ENCODE measurements around the gene PHRF1.
A peak's percentile ranks its signal among the peaks of the same experiment; 100 is the strongest.

The PHRF1 gene

DNA sequence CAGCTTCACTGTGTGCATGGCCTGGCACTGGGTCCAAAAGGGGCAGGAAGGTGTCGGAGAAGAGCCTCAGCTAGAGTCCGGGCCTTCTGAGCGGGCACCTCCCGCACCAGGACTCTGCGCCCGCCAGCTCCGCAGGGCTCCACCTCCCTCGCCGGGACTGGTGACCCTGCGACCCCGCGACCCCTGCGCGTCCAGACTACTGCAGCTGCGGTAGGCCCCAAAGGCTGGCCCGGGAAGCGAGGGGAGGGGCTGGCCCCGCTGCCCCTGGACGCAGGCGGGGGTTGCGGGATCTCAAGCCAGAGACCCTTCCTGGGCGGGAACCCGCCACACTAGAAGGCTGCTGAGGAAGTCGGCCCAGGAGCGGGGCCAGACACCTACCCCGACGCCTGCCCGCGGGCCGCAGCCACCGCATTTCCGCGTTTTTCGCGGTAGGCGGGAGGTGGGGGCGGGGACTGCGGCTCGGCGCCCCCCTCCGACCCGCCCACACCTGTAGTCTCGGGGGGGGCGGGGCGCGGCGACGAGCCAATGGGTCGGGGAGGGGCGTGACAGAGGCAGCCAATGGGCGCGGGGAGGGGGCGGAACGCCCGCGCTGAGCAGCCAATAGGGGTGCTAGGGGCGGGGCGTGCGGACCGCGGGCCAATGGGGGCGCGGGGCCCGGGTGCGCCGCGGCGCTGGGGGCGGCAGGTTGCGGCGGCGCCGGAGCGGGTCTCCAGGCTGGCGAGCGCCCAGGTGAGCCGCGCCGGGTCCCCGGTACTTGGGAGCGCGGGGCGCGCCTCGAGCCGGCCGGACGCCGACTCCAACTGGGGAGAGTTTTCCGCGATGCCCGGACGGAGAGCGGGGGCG lies 15.7 kb upstream of the PHRF1 start, which contains the start of the genes LMNTD2 and RASSF7:
LMNTD2 (minus strand) TSS at position 434 of the 843 bp plus-strand sequence; CDS start at position 412, 22 bp downstream.
RASSF7 (plus strand) TSS at position 666 of the 843 bp plus-strand sequence. CDS start 799 bp downstream, outside the sequence.
- H3K9me2 ChIP-seq (replicated peaks; ENCODE audit: insufficient read depth, low read length) = no peaks in the 10 kb centered on the region
- DNase-seq = peak; percentile 94
- H2AFZ ChIP-seq (ENCODE audit: low read length) = peak within 1 kb of the TSS; percentile 71
- H3K27me3 ChIP-seq (replicated peaks; ENCODE audit: insufficient read depth, low read length) = peaks cover 24% of the 10 kb centered on the region
- H3K27ac ChIP-seq (ENCODE audit: low read length) = peak within 1 kb of the TSS; percentile 15; the same call in 1 of the 2 replicates
- TF ChIP-seq EZH2phosphoT487 (IDR thresholded peaks at IDR 0.05; ENCODE audit: low read length) (no peak), EZH2 (optimal IDR thresholded peaks at IDR 0.05; ENCODE audit: low read depth, low read length) (no peak)
- TF ChIP-seq, protein P1, sequence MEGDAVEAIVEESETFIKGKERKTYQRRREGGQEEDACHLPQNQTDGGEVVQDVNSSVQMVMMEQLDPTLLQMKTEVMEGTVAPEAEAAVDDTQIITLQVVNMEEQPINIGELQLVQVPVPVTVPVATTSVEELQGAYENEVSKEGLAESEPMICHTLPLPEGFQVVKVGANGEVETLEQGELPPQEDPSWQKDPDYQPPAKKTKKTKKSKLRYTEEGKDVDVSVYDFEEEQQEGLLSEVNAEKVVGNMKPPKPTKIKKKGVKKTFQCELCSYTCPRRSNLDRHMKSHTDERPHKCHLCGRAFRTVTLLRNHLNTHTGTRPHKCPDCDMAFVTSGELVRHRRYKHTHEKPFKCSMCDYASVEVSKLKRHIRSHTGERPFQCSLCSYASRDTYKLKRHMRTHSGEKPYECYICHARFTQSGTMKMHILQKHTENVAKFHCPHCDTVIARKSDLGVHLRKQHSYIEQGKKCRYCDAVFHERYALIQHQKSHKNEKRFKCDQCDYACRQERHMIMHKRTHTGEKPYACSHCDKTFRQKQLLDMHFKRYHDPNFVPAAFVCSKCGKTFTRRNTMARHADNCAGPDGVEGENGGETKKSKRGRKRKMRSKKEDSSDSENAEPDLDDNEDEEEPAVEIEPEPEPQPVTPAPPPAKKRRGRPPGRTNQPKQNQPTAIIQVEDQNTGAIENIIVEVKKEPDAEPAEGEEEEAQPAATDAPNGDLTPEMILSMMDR (IDR thresholded peaks at IDR 0.05; ENCODE audit: low read length) = no peak
- no peaks in the 10 kb centered on the region for H3K9me3 ChIP-seq (replicated peaks; ENCODE audit: insufficient read depth, low read length)
- H3K4me2 ChIP-seq (ENCODE audit: low read depth, low read length) = peak within 1 kb of the TSS; percentile 98
- peaks cover 15% of the 10 kb centered on the region for H3K79me2 ChIP-seq (ENCODE audit: low read length)
- H3K4me3 ChIP-seq (ENCODE audit: low read length) = peak within 1 kb of the TSS; percentile 84
- no peaks in the 10 kb centered on the region for H4K20me1 ChIP-seq (ENCODE audit: insufficient read depth, low read length)
- H3K9ac ChIP-seq (ENCODE audit: low read length) = peak within 1 kb of the TSS; percentile 78
- peaks cover 6% of the 10 kb centered on the region for H3K4me1 ChIP-seq (ENCODE audit: low read length)
- H3F3A ChIP-seq (ENCODE audit: insufficient read depth, low read length) = 0 out of 2 replicates have a peak, but pooled peaks cover under 1% of the 10 kb centered on the region
- H3K36me3 ChIP-seq (replicated peaks; ENCODE audit: insufficient read depth, low read length) = no peaks in the 10 kb centered on the region

- no peaks in the 10 kb centered on the region for H3K36me3 ChIP-seq (replicated peaks; ENCODE audit: insufficient read depth, low read length)
- no peaks in the 10 kb centered on the region for H4K20me1 ChIP-seq (ENCODE audit: insufficient read depth, low read length)
- H2AFZ ChIP-seq (ENCODE audit: low read length) = peak overlapping the region; percentile 59; the same call in 1 of the 2 replicates
- H3K27me3 ChIP-seq (replicated peaks; ENCODE audit: insufficient read depth, low read length) = peaks cover 17% of the 10 kb centered on the region
- TF ChIP-seq, protein P1 (IDR thresholded peaks at IDR 0.05; ENCODE audit: low read length) = no peak
- no peak for TF ChIP-seq EZH2phosphoT487 (IDR thresholded peaks at IDR 0.05; ENCODE audit: low read length)
- TF ChIP-seq EZH2 (optimal IDR thresholded peaks at IDR 0.05; ENCODE audit: low read depth, low read length) = no peak
- peak overlapping the region; percentile 77 for H3K4me3 ChIP-seq (ENCODE audit: low read length)
- no peaks in the 10 kb centered on the region for H3K9me3 ChIP-seq (replicated peaks; ENCODE audit: insufficient read depth, low read length)
- H3K9me2 ChIP-seq (replicated peaks; ENCODE audit: insufficient read depth, low read length) = no peaks in the 10 kb centered on the region
- peaks cover 6% of the 10 kb centered on the region for H3K4me1 ChIP-seq (ENCODE audit: low read length)
- H3K27ac ChIP-seq (ENCODE audit: low read length) = no peak overlapping the region
- H3K9ac ChIP-seq (ENCODE audit: low read length) = peak overlapping the region; percentile 57; the same call in 1 of the 2 replicates
- DNase-seq = peak; percentile 17
- peak overlapping the region; percentile 77 for H3K4me2 ChIP-seq (ENCODE audit: low read depth, low read length)
- peaks cover 15% of the 10 kb centered on the region for H3K79me2 ChIP-seq (ENCODE audit: low read length)
- peaks cover 6% of the 10 kb centered on the region; the same call in 1 of the 2 replicates for H3F3A ChIP-seq (ENCODE audit: insufficient read depth, low read length)
These were observed 14.9 kb upstream of the PHRF1 start for GRCh38 chr11:561148-562003.

DNA sequence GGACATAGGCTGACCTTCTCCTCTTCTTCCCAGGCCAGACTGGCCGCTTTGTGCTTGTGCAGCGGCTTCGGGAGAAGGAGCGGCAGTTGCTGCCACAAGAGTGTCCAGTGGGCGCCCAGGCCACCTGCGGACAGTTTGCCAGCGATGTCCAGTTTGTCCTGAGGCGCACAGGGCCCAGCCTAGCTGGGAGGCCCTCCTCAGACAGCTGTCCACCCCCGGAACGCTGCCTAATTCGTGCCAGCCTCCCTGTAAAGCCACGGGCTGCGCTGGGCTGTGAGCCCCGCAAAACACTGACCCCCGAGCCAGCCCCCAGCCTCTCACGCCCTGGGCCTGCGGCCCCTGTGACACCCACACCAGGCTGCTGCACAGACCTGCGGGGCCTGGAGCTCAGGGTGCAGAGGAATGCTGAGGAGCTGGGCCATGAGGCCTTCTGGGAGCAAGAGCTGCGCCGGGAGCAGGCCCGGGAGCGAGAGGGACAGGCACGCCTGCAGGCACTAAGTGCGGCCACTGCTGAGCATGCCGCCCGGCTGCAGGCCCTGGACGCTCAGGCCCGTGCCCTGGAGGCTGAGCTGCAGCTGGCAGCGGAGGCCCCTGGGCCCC lies 14.1 kb upstream of the PHRF1 start:
- Histone ChIP-seq H3K27ac (ENCODE audit: low read length) (no peak overlapping the region), H3K27me3 (replicated peaks; ENCODE audit: insufficient read depth, low read length) (peaks cover 9% of the 10 kb centered on the region; the same call in 1 of the 2 replicates), H4K20me1 (ENCODE audit: insufficient read depth, low read length) (no peaks in the 10 kb centered on the region), H3K79me2 (ENCODE audit: low read length) (peaks cover 15% of the 10 kb centered on the region), H3F3A (ENCODE audit: insufficient read depth, low read length) (peaks cover 10% of the 10 kb centered on the region; the same call in 1 of the 2 replicates), H3K4me3 (ENCODE audit: low read length) (peak overlapping the region; percentile 77), H3K4me2 (ENCODE audit: low read depth, low read length) (peak overlapping the region; percentile 77; the same call in 1 of the 2 replicates), H3K36me3 (replicated peaks; ENCODE audit: insufficient read depth, low read length) (no peaks in the 10 kb centered on the region), H3K9ac (ENCODE audit: low read length) (0 out of 2 replicates have a peak overlapping the region, but pooled peaks have one; percentile 57), H2AFZ (ENCODE audit: low read length) (no peak overlapping the region), H3K9me2 (replicated peaks; ENCODE audit: insufficient read depth, low read length) (no peaks in the 10 kb centered on the region), H3K9me3 (replicated peaks; ENCODE audit: insufficient read depth, low read length) (no peaks in the 10 kb centered on the region), H3K4me1 (ENCODE audit: low read length) (peaks cover 6% of the 10 kb centered on the region)
- DNase-seq = no peak
- no peak for TF ChIP-seq EZH2 (optimal IDR thresholded peaks at IDR 0.05; ENCODE audit: low read depth, low read length)
- TF ChIP-seq, protein P1 (IDR thresholded peaks at IDR 0.05; ENCODE audit: low read length) = no peak
- no peak for TF ChIP-seq EZH2phosphoT487 (IDR thresholded peaks at IDR 0.05; ENCODE audit: low read length)
